IMR-90 (cell line): ENCODE results near the gene IYD. TPM values are rescaled to one million over a fixed set of nuclear protein-coding genes. Genes with fewer than 3 reads are reported as not detected.

Experiments used
- ATAC-seq: fragments of 200-7000 bp; cut with Tn5 transposase; 2 replicates; pipeline ENCODE4 v1.9.1; 2020; ENCODE audit warnings: low read depth, mild to moderate bottlenecking, moderate library complexity
- Bru-seq: library from RNA; stranded (reverse); fragments of 400-500 nt; gene quantifications from one replicate; lab custom pipeline; 2021; lab: Mats Ljungman, UMichigan
- BruChase-seq, 2 experiments: library from RNA; stranded (reverse); fragments of 400-500 nt; gene quantifications; one replicate each; lab custom pipeline; 2021; lab: Mats Ljungman, UMichigan
- BruUV-seq: library from RNA; stranded (reverse); fragments of 400-500 nt; replicated peaks from 2 replicates; lab custom pipeline; 2021; lab: Mats Ljungman, UMichigan
- CTCF ChIA-PET: fragments of 300-600 bp; formaldehyde crosslinking; extraction: SDS; loops from one replicate; lab custom pipeline; 2021; ENCODE audit warnings: antibody characterized with exemption; lab: Yijun Ruan, JAX
- POLR2A ChIA-PET: fragments of 300-600 bp; sonication (Branson Sonifier 250); formaldehyde crosslinking; loops from one replicate; lab custom pipeline; 2022; ENCODE audit warnings: antibody characterized with exemption; ENCODE audit not compliant: unreplicated experiment; lab: Charles Lee
- DNase-seq: peaks from one replicate; pipeline ENCODE4 v3.0.0; 2013
- H2AFZ ChIP-seq: replicated peaks from 2 replicates; pipeline ENCODE3; 2013; ENCODE audit warnings: low read length, mild to moderate bottlenecking; ENCODE audit not compliant: poor library complexity
- H2AK5ac ChIP-seq: 2 replicates; pipeline ENCODE4 v1.6.1; 2013; ENCODE audit warnings: low read depth, low read length, inconsistent platforms
- H2AK9ac ChIP-seq: replicated peaks from 2 replicates; pipeline ENCODE3; 2013; ENCODE audit warnings: mild to moderate bottlenecking, low read depth, low read length, moderate library complexity; ENCODE audit not compliant: poor library complexity
- H2BK120ac ChIP-seq: 2 replicates; pipeline ENCODE4 v1.6.1; 2013; ENCODE audit warnings: low read depth, low read length, inconsistent platforms
- H2BK15ac ChIP-seq: 3 replicates; pipeline ENCODE4 v1.6.1; 2013; ENCODE audit warnings: low read depth, low read length, inconsistent platforms
- H2BK20ac ChIP-seq: 2 replicates; pipeline ENCODE4 v1.6.1; 2013; ENCODE audit warnings: low read depth, mild to moderate bottlenecking, inconsistent platforms, low read length, moderate library complexity
- H2BK5ac ChIP-seq: 2 replicates; pipeline ENCODE4 v1.6.1; 2013; ENCODE audit warnings: mild to moderate bottlenecking, low read depth, low read length, inconsistent platforms; ENCODE audit not compliant: poor library complexity, severe bottlenecking
- H3K14ac ChIP-seq: replicated peaks from 2 replicates; pipeline ENCODE4 v1.6.1; 2013; ENCODE audit warnings: low read depth, low read length, inconsistent platforms
- H3K18ac ChIP-seq: 2 replicates; pipeline ENCODE4 v1.6.1; 2013; ENCODE audit warnings: low read depth, low read length, control low read depth
- H3K23ac ChIP-seq: 2 replicates; pipeline ENCODE4 v1.6.1; 2013; ENCODE audit warnings: low read depth, low read length, inconsistent platforms
- H3K27ac ChIP-seq: 2 replicates; pipeline ENCODE4 v1.5.1; 2013; ENCODE audit warnings: mild to moderate bottlenecking, control low read depth, low read length; ENCODE audit not compliant: insufficient read depth
- H3K27me3 ChIP-seq: 2 replicates; pipeline ENCODE4 v1.6.1; 2013; ENCODE audit warnings: low read length; ENCODE audit not compliant: control insufficient read depth, insufficient read depth
- H3K36me3 ChIP-seq: 2 replicates; pipeline ENCODE4 v1.6.1; 2013; ENCODE audit warnings: low read length, mixed read lengths; ENCODE audit not compliant: control insufficient read depth, insufficient read depth
- H3K4ac ChIP-seq: 2 replicates; pipeline ENCODE4 v1.6.1; 2013; ENCODE audit warnings: low read depth, low read length, inconsistent platforms
- H3K4me1 ChIP-seq: 2 replicates; pipeline ENCODE4 v1.6.1; 2013; ENCODE audit warnings: low read length, mixed read lengths; ENCODE audit not compliant: control insufficient read depth, insufficient read depth
- H3K4me2 ChIP-seq: 2 replicates; pipeline ENCODE4 v1.6.1; 2013; ENCODE audit warnings: low read depth, mild to moderate bottlenecking, control low read depth, low read length, moderate library complexity
- H3K4me3 ChIP-seq: 2 replicates; pipeline ENCODE4 v1.5.1; 2013; ENCODE audit warnings: low read depth, mild to moderate bottlenecking, control low read depth, low read length, moderate library complexity; ENCODE audit not compliant: insufficient read depth
- H3K56ac ChIP-seq: 2 replicates; pipeline ENCODE4 v1.6.1; 2013; ENCODE audit warnings: low read length, inconsistent platforms; ENCODE audit not compliant: insufficient read depth; ENCODE audit errors: extremely low read depth
- H3K79me1 ChIP-seq, 2 experiments: 2 replicates each; pipeline ENCODE4 v1.6.1; 2013; ENCODE audit warnings: low read length in 2 of 2, inconsistent platforms in 1 of 2, low read depth in 1 of 2
- H3K9ac ChIP-seq: 2 replicates; pipeline ENCODE4 v1.6.1; 2013; ENCODE audit warnings: low read depth, low read length, control low read depth
- H3K9me1 ChIP-seq: 2 replicates; pipeline ENCODE4 v1.6.1; 2013; ENCODE audit warnings: low read length, inconsistent platforms; ENCODE audit not compliant: insufficient read depth
- H3K9me3 ChIP-seq: 2 replicates; pipeline ENCODE4 v1.6.1; 2013; ENCODE audit warnings: low read length; ENCODE audit not compliant: control insufficient read depth, insufficient read depth
- H4K20me1 ChIP-seq: 2 replicates; pipeline ENCODE4 v1.6.1; 2013; ENCODE audit warnings: low read length, inconsistent platforms; ENCODE audit not compliant: insufficient read depth
- H4K5ac ChIP-seq: 2 replicates; pipeline ENCODE4 v1.6.1; 2013; ENCODE audit warnings: mild to moderate bottlenecking, low read depth, low read length, control low read depth
- H4K8ac ChIP-seq, 2 experiments: 2 replicates each; pipeline ENCODE4 v1.6.1; 2013; ENCODE audit warnings: low read depth in 2 of 2, low read length in 2 of 2, control low read depth in 1 of 2, inconsistent platforms in 1 of 2
- H4K91ac ChIP-seq: 2 replicates; pipeline ENCODE4 v1.6.1; 2013; ENCODE audit warnings: low read depth, low read length, inconsistent platforms; ENCODE audit not compliant: insufficient read depth
- BHLHE40 ChIP-seq: fragments of 150-350 bp; IDR thresholded peaks from 2 replicates; pipeline ENCODE4 v1.6.1; 2016; ENCODE audit warnings: mild to moderate bottlenecking, low read depth, low read length
- CEBPB ChIP-seq: IDR thresholded peaks from 2 replicates; pipeline ENCODE4 v1.6.1; 2012; ENCODE audit warnings: low read depth, low read length, improper control_type of control experiment
- CHD1 ChIP-seq: IDR thresholded peaks from 2 replicates; pipeline ENCODE4 v1.6.1; 2012; ENCODE audit warnings: low read depth, low read length, improper control_type of control experiment
- MAZ ChIP-seq: IDR thresholded peaks from 2 replicates; pipeline ENCODE4 v1.6.1; 2012; ENCODE audit warnings: low read depth, mild to moderate bottlenecking, low read length, improper control_type of control experiment, moderate library complexity, borderline replicate concordance
- MXI1 ChIP-seq: IDR thresholded peaks from 2 replicates; pipeline ENCODE4 v1.6.1; 2012; ENCODE audit warnings: low read depth, mild to moderate bottlenecking, low read length, moderate library complexity, borderline replicate concordance
- NFE2L2 ChIP-seq: fragments of 150-350 bp; IDR thresholded peaks from 2 replicates; pipeline ENCODE4 v1.6.1; 2016; ENCODE audit warnings: low read depth, mild to moderate bottlenecking, low read length
- POLR2A ChIP-seq: IDR thresholded peaks from 2 replicates; pipeline ENCODE4 v1.6.1; 2012; ENCODE audit warnings: mild to moderate bottlenecking, low read depth, low read length
- RAD21 ChIP-seq: IDR thresholded peaks from 2 replicates; pipeline ENCODE4 v1.6.1; 2012; ENCODE audit warnings: low read length, improper control_type of control experiment
- RFX5 ChIP-seq: IDR thresholded peaks from 2 replicates; pipeline ENCODE4 v1.8.0; 2012; ENCODE audit warnings: low read depth, mild to moderate bottlenecking, low read length, moderate library complexity
- WGBS, 2 experiments: methylation state at CpG; one replicate each; pipeline versions ENCODE4 v1.1.5 to v1.1.7; 2013; ENCODE audit warnings: missing lambda C conversion rate in 2 of 2; ENCODE audit not compliant: insufficient read length in 1 of 2; ENCODE audit errors: extremely low coverage in 2 of 2; 5-methylcytosine and 5-hydroxymethylcytosine counted together
- dilution Hi-C: fragments of 300-500 bp; cut with HindIII; formaldehyde crosslinking; loops from one replicate; pipeline ENCODE4 v1.14.3; 2018; ENCODE audit warnings: low sequenced_read_pairs; ENCODE audit not compliant: unreplicated experiment
- in situ Hi-C: fragments of 300-500 bp; cut with MboI; formaldehyde crosslinking; loops from 3 replicates; pipeline ENCODE4 v1.14.3; 2019; ENCODE audit warnings: low sequenced_read_pairs, inconsistent platforms, mixed read lengths
- intact Hi-C: fragments of 100-400 bp; cut with micrococcal nuclease; formaldehyde crosslinking; loops from 2 replicates; pipeline ENCODE4 v1.10.0; 2022
- long read RNA-seq: library from polyadenylated mRNA; unstranded; transcript quantifications from one replicate; pipeline ENCODE4 v2.0.0, GENCODE V29; 2021; ENCODE audit not compliant: unreplicated experiment
- polyA plus RNA-seq, 3 experiments: library from polyadenylated mRNA; depleted of rRNA; stranded (reverse); fragments of >200 nt; gene quantifications; 2 replicates each; pipeline ENCODE4 v1.2.3, GENCODE V29; 2012; ENCODE audit warnings: low replicate concordance in 1 of 3
- total RNA-seq: library from RNA; depleted of rRNA; stranded (reverse); fragments of >200 nt; gene quantifications from 2 replicates; pipeline ENCODE4 v1.2.3, GENCODE V29; 2012; rRNA removed
- TF ChIP-seq, protein P1 (sequence below): conservative IDR thresholded peaks from 2 replicates; pipeline ENCODE4 v1.5.1; 2012; ENCODE audit warnings: mild to moderate bottlenecking, low read depth, low read length, improper control_type of control experiment

IYD gene, protein sequence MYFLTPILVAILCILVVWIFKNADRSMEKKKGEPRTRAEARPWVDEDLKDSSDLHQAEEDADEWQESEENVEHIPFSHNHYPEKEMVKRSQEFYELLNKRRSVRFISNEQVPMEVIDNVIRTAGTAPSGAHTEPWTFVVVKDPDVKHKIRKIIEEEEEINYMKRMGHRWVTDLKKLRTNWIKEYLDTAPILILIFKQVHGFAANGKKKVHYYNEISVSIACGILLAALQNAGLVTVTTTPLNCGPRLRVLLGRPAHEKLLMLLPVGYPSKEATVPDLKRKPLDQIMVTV
- total RNA-seq, result not detected in 2 replicates
- not detected in 2 replicates for polyA plus RNA-seq (2012; rRNA removed)
- not detected in 2 replicates for polyA plus RNA-seq (2012; cell fraction: cytosol; rRNA removed)
- not detected in 2 replicates for polyA plus RNA-seq (2012; cell fraction: nucleus; rRNA removed; ENCODE audit: low replicate concordance)
- not detected for Bru-seq, nascent RNA
- percentile 2 among the genes with signal in this experiment for BruChase-seq, experiment 1, labeled RNA remaining after a 6-hour chase
- BruChase-seq, experiment 2, labeled RNA remaining after a 2-hour chase, result percentile 1 among the genes with signal in this experiment
- long read RNA-seq, result 0 reads

DNA sequence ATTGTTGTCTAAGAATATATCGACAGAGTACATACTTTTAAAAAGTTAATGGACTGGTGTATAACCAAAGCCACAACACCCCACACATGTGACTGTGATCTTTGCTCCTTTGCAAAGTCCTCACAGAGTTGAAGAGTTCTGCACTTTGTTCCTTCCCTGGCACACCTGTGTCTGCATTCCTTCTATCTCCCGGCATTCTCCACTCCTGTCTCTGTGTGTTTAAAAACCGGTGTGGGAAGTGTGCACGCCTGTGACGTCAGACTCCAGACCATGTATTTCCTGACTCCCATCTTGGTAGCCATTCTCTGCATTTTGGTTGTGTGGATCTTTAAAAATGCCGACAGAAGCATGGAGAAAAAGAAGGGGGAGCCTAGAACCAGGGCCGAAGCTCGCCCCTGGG lies at the start of gene IYD:
Gene IYD (plus strand): TSS at position 251 of the 400 bp plus-strand sequence. CDS start 20 bp downstream, at position 271.
- Histone ChIP-seq H3K9me1 (no peaks in the 10 kb centered on the region), H3K18ac (no peak within 1 kb of the TSS), H3K23ac (no peak within 1 kb of the TSS), H3K9ac (no peak within 1 kb of the TSS), H3K4me3 (no peak within 1 kb of the TSS), H3K56ac (no peak within 1 kb of the TSS), H2BK120ac (no peak within 1 kb of the TSS), H3K9me3 (no peaks in the 10 kb centered on the region), H2BK20ac (no peak within 1 kb of the TSS), H4K8ac (no peak within 1 kb of the TSS), H3K4ac (no peak within 1 kb of the TSS), H3K4me2 (no peak within 1 kb of the TSS), H2BK15ac (no peak within 1 kb of the TSS), H3K14ac (no peak within 1 kb of the TSS), H3K27ac (no peak within 1 kb of the TSS), H4K20me1 (no peaks in the 10 kb centered on the region), H4K91ac (no peak within 1 kb of the TSS), H2AK5ac (no peak within 1 kb of the TSS), H3K79me1 (no peaks in the 10 kb centered on the region), H4K5ac (no peak within 1 kb of the TSS), H2BK5ac (no peak within 1 kb of the TSS), H3K36me3 (no peaks in the 10 kb centered on the region), H2AK9ac (no peak within 1 kb of the TSS), H2AFZ (no peak within 1 kb of the TSS), H3K27me3 (peaks cover 1% of the 10 kb centered on the region; the same call in 1 of the 2 replicates), H3K4me1 (no peaks in the 10 kb centered on the region)
- TF ChIP-seq CHD1 (no peak), POLR2A (no peak), RFX5 (no peak), CEBPB (no peak), MAZ (no peak), BHLHE40 (no peak), NFE2L2 (no peak), RAD21 (no peak), MXI1 (no peak)
- TF ChIP-seq, protein P1, sequence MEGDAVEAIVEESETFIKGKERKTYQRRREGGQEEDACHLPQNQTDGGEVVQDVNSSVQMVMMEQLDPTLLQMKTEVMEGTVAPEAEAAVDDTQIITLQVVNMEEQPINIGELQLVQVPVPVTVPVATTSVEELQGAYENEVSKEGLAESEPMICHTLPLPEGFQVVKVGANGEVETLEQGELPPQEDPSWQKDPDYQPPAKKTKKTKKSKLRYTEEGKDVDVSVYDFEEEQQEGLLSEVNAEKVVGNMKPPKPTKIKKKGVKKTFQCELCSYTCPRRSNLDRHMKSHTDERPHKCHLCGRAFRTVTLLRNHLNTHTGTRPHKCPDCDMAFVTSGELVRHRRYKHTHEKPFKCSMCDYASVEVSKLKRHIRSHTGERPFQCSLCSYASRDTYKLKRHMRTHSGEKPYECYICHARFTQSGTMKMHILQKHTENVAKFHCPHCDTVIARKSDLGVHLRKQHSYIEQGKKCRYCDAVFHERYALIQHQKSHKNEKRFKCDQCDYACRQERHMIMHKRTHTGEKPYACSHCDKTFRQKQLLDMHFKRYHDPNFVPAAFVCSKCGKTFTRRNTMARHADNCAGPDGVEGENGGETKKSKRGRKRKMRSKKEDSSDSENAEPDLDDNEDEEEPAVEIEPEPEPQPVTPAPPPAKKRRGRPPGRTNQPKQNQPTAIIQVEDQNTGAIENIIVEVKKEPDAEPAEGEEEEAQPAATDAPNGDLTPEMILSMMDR, result no peak
- no CpG with 5 or more reads among the region's 8 CpGs for WGBS, 2 experiments
- ChIA-PET CTCF (no interaction called here), POLR2A (no interaction called here)
- DNase-seq (no peak), ATAC-seq (no peak)
- BruUV-seq, result no TSS peak
- dilution Hi-C loops, result no loop called here
- intact Hi-C loops, result no loop called here
- in situ Hi-C loops, result no loop called here
